Keratinocyte (primary cell): ENCODE results near the gene CUEDC2. TPM values are rescaled to one million over a fixed set of nuclear protein-coding genes. Genes with fewer than 3 reads are reported as not detected.

Experiments used
- DNase-seq: peaks from one replicate; pipeline ENCODE4 v3.0.0-alpha.2; 2011; ENCODE audit warnings: low read depth, missing footprints, low spot score
- FAIRE-seq: peaks from 2 replicates; lab custom pipeline; 2011; peaks lifted over from hg19 to GRCh38; lab: Jason Lieb, UNC
- H2AFZ ChIP-seq: 2 replicates; pipeline ENCODE4 v1.6.0; 2012; ENCODE audit warnings: low read length, control low read depth, inconsistent platforms; ENCODE audit not compliant: control insufficient read depth
- H3K27ac ChIP-seq: 2 replicates; pipeline ENCODE4 v1.5.1; 2011; ENCODE audit warnings: low read length; ENCODE audit not compliant: control insufficient read depth, insufficient read depth
- H3K27me3 ChIP-seq: 3 replicates; pipeline ENCODE4 v1.6.0; 2011; ENCODE audit warnings: low read length; ENCODE audit not compliant: control insufficient read depth, insufficient read depth; ENCODE audit errors: extremely low read depth
- H3K36me3 ChIP-seq, 2 experiments: 2 replicates in 1 of 2; 3 replicates in 1 of 2; pipeline ENCODE4 v1.5.1; 2011; ENCODE audit warnings: low read length in 2 of 2, mild to moderate bottlenecking in 1 of 2; ENCODE audit not compliant: control insufficient read depth in 2 of 2, insufficient read depth in 2 of 2; ENCODE audit errors: extremely low read depth in 1 of 2
- H3K4me1 ChIP-seq: 3 replicates; pipeline ENCODE4 v1.5.1; 2011; ENCODE audit warnings: low read length; ENCODE audit not compliant: control insufficient read depth, insufficient read depth; ENCODE audit errors: extremely low read depth
- H3K4me2 ChIP-seq: 3 replicates; pipeline ENCODE4 v1.6.0; 2011; ENCODE audit warnings: low read depth, low read length; ENCODE audit not compliant: control insufficient read depth, insufficient read depth; ENCODE audit errors: extremely low read depth
- H3K4me3 ChIP-seq, 3 experiments: fragments of 200-600 bp in 1 of 3; sonication (generic) in 1 of 3; 2 replicates in 2 of 3; 3 replicates in 1 of 3; pipeline ENCODE4 v1.5.1; 2011 to 2016; ENCODE audit warnings: low read length in 3 of 3, mild to moderate bottlenecking in 3 of 3, control low read depth in 2 of 3, inconsistent platforms in 1 of 3, low read depth in 1 of 3, mixed read lengths in 1 of 3, mixed run types in 1 of 3, moderate library complexity in 1 of 3; ENCODE audit not compliant: control insufficient read depth in 2 of 3, insufficient read depth in 2 of 3; ENCODE audit errors: extremely low read depth in 1 of 3
- H3K79me2 ChIP-seq: 2 replicates; pipeline ENCODE4 v1.6.0; 2012; ENCODE audit warnings: low read length; ENCODE audit not compliant: control insufficient read depth, insufficient read depth
- H3K9ac ChIP-seq: 3 replicates; pipeline ENCODE4 v1.6.0; 2011; ENCODE audit warnings: low read length; ENCODE audit not compliant: control insufficient read depth, insufficient read depth; ENCODE audit errors: extremely low read depth
- H3K9me1 ChIP-seq: 3 replicates; pipeline ENCODE4 v1.6.0; 2011; ENCODE audit warnings: low read length; ENCODE audit not compliant: control insufficient read depth, insufficient read depth; ENCODE audit errors: extremely low read depth
- H3K9me3 ChIP-seq: 2 replicates; pipeline ENCODE4 v1.5.1; 2012; ENCODE audit warnings: low read depth, low read length; ENCODE audit not compliant: control insufficient read depth
- H4K20me1 ChIP-seq: 3 replicates; pipeline ENCODE4 v1.6.0; 2011; ENCODE audit warnings: low read length; ENCODE audit not compliant: control insufficient read depth, insufficient read depth; ENCODE audit errors: extremely low read depth
- EZH2 ChIP-seq: IDR thresholded peaks from one replicate; pipeline ENCODE4 v1.6.1; 2012; ENCODE audit warnings: inconsistent platforms, mild to moderate bottlenecking, low read length, moderate library complexity
- dilution Hi-C: fragments of 300-500 bp; cut with MboI; formaldehyde crosslinking; loops from one replicate; pipeline ENCODE4 v1.7.0; 2020; ENCODE audit warnings: low sequenced_read_pairs; ENCODE audit not compliant: extremely low pct_ligation_motif_present
- polyA plus RNA-seq, 5 experiments: library from polyadenylated mRNA; depleted of rRNA in 3 of 5; stranded (reverse) in 3 of 5; stranded (forward) in 1 of 5; unstranded in 1 of 5; fragments of >200 nt; gene quantifications; 1 replicate in 1 of 5; 2 replicates in 3 of 5; 3 replicates in 1 of 5; pipeline versions ENCODE4 v1.2.1 to v1.2.3, GENCODE V29; 2011 to 2012; ENCODE audit warnings: missing spikeins in 2 of 5, low read depth in 1 of 5, low replicate concordance in 1 of 5
- TF ChIP-seq, protein P1 (sequence below), 3 experiments: IDR thresholded peaks in 1 of 3; conservative IDR thresholded peaks in 1 of 3; optimal IDR thresholded peaks in 1 of 3; 2 replicates in 2 of 3; 3 replicates in 1 of 3; pipeline versions ENCODE3 to v1.5.1; 2011; ENCODE audit warnings: low read length in 3 of 3, mild to moderate bottlenecking in 3 of 3, moderate library complexity in 2 of 3, control low read depth in 1 of 3, inconsistent platforms in 1 of 3; ENCODE audit not compliant: insufficient read depth in 2 of 3; ENCODE audit errors: extremely low read depth in 1 of 3

The CUEDC2 gene
- polyA plus RNA-seq, 1 donor (not counting 4 experiments of a cell fraction or from before 2014, with no cell fraction given), result 46.6 TPM

DNA sequence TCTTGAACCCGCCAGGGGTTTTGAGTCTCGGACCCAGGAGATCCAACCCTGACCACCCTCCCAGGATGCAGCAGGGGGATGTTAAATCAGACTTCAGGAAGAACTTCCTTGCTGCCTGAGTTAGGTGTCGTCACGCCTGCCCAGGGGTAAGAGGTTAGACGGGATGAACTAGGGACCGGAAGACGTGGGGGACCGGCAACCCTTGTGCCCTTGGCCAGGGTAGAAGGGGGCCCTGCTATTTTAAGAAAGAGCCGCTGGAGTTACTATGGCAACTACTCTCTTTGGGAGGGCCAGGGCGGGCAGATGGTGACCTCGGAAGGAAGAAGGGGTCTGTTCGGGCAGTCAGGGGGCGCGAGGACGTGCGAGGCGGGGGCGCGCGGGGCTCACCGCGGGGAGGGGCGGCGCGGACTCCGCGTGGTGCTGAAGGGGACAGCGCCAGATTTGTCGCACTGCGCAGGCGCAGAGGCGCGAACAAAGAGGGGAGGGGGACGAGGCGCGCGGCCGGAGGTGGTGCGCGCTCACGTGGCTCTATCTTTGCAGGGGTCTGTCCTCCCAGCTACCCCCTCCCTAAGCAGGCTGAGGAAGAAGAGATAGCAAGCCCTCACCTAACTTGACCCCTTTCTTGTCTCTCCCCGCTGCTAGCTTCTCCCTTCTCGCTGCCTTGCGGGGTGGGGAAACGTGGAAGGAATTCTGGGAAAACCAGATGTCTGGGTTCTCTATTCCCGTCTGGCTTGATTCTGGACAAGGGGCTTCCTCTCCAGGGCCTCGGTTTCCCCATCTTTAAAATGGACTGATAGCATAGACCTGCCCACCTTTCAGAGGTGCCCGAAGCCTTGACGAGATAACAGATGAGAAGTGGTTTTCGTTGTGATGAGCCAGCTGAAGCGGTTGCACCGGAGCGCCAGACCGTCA, 12.8 kb downstream of the CUEDC2 start:
- Histone ChIP-seq H3K9me3 (no peaks in the 10 kb centered on the region), H3K27ac (no peak overlapping the region), H3K36me3 (peaks cover 4 to 12% of the 10 kb centered on the region in 2 experiments), H3K4me2 (peak overlapping the region; percentile 91), H2AFZ (no peak overlapping the region), H3K9me1 (no peaks in the 10 kb centered on the region), H3K9ac (no peak overlapping the region), H3K79me2 (peaks cover 3% of the 10 kb centered on the region), H3K4me3 (peak overlapping the region; percentile 65 to 83 (median 71)), H4K20me1 (no peaks in the 10 kb centered on the region), H3K4me1 (peaks cover 29% of the 10 kb centered on the region), H3K27me3 (peaks cover 26% of the 10 kb centered on the region)
- dilution Hi-C loops, result no loop called here
- FAIRE-seq (no peak), DNase-seq (no peak)
- TF ChIP-seq EZH2, result peak; percentile 57
- TF ChIP-seq, protein P1, sequence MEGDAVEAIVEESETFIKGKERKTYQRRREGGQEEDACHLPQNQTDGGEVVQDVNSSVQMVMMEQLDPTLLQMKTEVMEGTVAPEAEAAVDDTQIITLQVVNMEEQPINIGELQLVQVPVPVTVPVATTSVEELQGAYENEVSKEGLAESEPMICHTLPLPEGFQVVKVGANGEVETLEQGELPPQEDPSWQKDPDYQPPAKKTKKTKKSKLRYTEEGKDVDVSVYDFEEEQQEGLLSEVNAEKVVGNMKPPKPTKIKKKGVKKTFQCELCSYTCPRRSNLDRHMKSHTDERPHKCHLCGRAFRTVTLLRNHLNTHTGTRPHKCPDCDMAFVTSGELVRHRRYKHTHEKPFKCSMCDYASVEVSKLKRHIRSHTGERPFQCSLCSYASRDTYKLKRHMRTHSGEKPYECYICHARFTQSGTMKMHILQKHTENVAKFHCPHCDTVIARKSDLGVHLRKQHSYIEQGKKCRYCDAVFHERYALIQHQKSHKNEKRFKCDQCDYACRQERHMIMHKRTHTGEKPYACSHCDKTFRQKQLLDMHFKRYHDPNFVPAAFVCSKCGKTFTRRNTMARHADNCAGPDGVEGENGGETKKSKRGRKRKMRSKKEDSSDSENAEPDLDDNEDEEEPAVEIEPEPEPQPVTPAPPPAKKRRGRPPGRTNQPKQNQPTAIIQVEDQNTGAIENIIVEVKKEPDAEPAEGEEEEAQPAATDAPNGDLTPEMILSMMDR (optimal IDR thresholded peaks at IDR 0.05 in 1 of 3, IDR thresholded peaks at IDR 0.05 in 1 of 3, conservative IDR thresholded peaks at IDR 0.05 in 1 of 3; ENCODE audit: extremely low read depth in 1 of 3, insufficient read depth in 2 of 3, low read length in 3 of 3), result no peak

DNA sequence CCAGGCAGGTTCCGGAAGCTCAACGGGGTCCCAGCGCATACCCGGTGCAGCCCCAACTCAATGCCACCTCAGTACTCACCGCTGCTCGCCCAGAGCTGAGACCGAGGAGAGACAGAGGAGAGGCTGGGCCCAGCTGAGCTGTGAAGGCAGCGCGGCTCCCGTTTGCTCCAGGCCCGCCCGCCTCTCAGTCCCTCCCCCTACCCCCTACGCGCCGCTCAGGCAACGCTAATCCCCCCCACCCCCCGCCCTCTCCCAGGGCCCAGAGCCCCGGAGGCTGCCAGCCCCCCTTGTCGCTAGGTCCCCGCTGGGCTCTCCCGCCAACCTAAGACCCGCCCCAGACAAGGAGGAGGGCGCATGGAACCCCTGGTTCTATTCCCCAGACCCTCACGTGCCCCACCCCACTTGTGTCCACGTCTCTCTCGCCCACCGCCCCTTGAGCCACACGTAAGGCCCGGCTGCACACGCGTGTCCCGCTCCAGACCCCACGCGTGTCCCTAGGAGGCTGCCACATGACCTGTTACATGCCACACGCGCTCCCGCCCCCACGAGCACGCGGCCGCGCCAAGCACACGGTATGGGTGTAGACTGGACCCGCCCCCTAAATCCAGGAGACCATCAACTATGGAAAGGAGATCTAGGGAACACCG, 13.6 kb downstream of the CUEDC2 start, which contains the start of gene PSD:
PSD (minus strand) TSS at position 164 of the 647 bp plus-strand sequence. CDS start 1,747 bp downstream, outside the sequence.
- Histone ChIP-seq H3K9me3 (no peaks in the 10 kb centered on the region), H3K4me1 (peaks cover 29% of the 10 kb centered on the region), H3K27ac (no peak within 1 kb of the TSS), H4K20me1 (no peaks in the 10 kb centered on the region), H3K9me1 (no peaks in the 10 kb centered on the region), H3K4me3 (peak within 1 kb of the TSS; percentile 2 to 83 (median 65)), H3K27me3 (peaks cover 29% of the 10 kb centered on the region), H3K36me3 (peaks cover 4 to 9% of the 10 kb centered on the region in 2 experiments), H3K79me2 (peaks cover 3% of the 10 kb centered on the region), H3K9ac (no peak within 1 kb of the TSS), H3K4me2 (peak within 1 kb of the TSS; percentile 91), H2AFZ (no peak within 1 kb of the TSS)
- no peak for DNase-seq
- no peak for FAIRE-seq
- dilution Hi-C loops, result no loop called here
- TF ChIP-seq, protein P1 (optimal IDR thresholded peaks at IDR 0.05 in 1 of 3, IDR thresholded peaks at IDR 0.05 in 1 of 3, conservative IDR thresholded peaks at IDR 0.05 in 1 of 3; ENCODE audit: extremely low read depth in 1 of 3, insufficient read depth in 2 of 3, low read length in 3 of 3), result no peak
- TF ChIP-seq EZH2, result no peak
